Adipose tissue (tissue), 3 donors: ENCODE data around the gene ELAPOR1. TPM values are rescaled to one million over a fixed set of nuclear protein-coding genes. Genes with fewer than 3 reads are reported as not detected.

Experiments
- H3K27ac ChIP-seq: one replicate; pipeline ENCODE4 v1.5.1; 2013; ENCODE audit warnings: low read depth, low read length
- WGBS, 3 donors: extraction: QIAGEN DNeasy Blood & Tissue Kit; methylation state at CpG; one replicate each; pipeline ENCODE4 v1.1.7; 2013; 5-methylcytosine and 5-hydroxymethylcytosine counted together
- polyA plus RNA-seq, 3 donors: library from polyadenylated mRNA; stranded (reverse); fragments of 200-250 nt; gene quantifications; one replicate each; pipeline ENCODE4 v1.2.3, GENCODE V29; 2013
- donor health status: healthy with polysubstance abuse.
- donor health status: Bipolar disorder and iron deficiency.
- donor health status: healthy.

ELAPOR1 gene, protein sequence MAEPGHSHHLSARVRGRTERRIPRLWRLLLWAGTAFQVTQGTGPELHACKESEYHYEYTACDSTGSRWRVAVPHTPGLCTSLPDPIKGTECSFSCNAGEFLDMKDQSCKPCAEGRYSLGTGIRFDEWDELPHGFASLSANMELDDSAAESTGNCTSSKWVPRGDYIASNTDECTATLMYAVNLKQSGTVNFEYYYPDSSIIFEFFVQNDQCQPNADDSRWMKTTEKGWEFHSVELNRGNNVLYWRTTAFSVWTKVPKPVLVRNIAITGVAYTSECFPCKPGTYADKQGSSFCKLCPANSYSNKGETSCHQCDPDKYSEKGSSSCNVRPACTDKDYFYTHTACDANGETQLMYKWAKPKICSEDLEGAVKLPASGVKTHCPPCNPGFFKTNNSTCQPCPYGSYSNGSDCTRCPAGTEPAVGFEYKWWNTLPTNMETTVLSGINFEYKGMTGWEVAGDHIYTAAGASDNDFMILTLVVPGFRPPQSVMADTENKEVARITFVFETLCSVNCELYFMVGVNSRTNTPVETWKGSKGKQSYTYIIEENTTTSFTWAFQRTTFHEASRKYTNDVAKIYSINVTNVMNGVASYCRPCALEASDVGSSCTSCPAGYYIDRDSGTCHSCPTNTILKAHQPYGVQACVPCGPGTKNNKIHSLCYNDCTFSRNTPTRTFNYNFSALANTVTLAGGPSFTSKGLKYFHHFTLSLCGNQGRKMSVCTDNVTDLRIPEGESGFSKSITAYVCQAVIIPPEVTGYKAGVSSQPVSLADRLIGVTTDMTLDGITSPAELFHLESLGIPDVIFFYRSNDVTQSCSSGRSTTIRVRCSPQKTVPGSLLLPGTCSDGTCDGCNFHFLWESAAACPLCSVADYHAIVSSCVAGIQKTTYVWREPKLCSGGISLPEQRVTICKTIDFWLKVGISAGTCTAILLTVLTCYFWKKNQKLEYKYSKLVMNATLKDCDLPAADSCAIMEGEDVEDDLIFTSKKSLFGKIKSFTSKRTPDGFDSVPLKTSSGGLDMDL
- polyA plus RNA-seq: 10 to 100 TPM in 1 of 3 donors, 1 to 10 TPM in 1, under 1 TPM in 1; 0.79 to 71.0 (median 6.1) TPM

DNA sequence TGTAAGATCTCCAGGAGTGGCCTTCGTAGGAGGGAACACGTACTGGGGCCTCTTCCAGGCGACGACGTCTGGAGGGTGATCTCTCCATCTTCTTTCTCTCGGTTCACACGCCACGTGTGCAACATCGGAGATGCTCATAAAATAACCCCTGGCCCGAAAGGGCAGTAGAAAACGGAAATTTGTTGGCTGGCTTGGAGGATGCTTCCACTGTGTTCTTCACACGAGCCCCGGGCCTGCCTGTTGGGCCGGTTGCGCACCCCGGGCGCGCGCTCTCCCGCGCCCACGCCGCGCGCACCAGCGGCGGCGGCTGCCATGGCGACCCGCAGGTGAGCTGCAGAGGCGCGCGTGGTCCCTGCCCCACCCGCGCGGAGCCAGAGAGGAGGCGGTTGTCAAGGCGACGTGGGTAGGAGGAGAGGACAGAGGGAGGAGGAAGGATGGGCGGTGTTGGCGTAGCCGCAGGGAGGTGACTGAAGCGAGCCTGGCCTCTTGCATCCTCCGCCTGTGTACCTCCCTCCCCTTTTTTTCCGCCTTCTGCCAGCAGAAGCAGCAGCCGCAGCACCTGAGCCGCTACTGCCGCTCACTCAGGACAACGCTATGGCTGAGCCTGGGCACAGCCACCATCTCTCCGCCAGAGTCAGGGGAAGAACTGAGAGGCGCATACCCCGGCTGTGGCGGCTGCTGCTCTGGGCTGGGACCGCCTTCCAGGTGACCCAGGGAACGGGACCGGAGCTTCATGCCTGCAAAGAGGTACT, at the start of gene ELAPOR1:
ELAPOR1 (plus strand) TSS at position 526 of the 752 bp plus-strand sequence; CDS start at position 595, 69 bp downstream.
- 2% methylated on average over 53 to 56 of the region's 56 CpGs for WGBS, 3 donors
- H3K27ac ChIP-seq: no peak within 1 kb of the TSS

DNA sequence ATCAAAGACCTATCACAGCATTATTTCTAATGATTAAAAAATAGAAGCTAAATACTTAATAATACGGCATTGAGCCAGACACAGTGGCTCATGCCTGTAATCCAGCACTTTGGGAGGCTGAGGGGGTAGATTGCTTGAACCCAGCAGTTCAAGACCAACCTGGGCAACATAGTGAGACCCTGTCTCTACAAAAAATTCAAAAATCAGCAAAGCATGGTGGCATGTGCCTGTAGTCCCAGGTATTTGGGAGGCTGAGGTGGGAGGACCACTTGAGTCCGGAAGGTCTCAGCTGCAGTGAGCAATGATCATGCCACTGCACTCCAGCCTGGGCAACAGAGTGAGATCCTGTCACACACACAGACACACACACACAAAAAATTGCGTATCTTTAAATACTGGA, 48.8 kb upstream of the ELAPOR1 start:
- no peak overlapping the region for H3K27ac ChIP-seq
- WGBS, 3 donors: 86 to 97% (median 95%) methylated on average over 3 of the region's 3 CpGs

DNA sequence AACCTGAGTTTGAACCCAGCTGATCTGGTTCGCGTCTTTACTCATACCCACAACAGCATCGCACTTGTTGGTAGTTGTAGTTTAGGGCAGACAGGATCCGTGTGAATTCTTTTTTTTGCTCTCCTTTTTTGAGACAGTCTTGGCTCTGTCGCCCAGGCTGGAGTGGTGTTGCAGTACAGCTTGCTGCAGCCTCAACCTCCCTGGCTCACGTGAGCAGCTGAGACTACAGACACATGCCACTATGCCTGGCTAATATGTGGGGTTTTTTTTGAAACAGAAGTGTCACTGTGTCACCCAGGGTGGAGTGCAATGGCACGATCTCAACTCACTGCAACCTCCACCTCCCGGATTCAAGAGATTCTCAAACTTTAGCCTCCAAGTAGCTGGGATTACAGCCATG, 46.0 kb upstream of the ELAPOR1 start:
- 75 to 86% (median 84%) methylated on average over 8 of the region's 8 CpGs for WGBS, 3 donors
- no peak overlapping the region for H3K27ac ChIP-seq

DNA sequence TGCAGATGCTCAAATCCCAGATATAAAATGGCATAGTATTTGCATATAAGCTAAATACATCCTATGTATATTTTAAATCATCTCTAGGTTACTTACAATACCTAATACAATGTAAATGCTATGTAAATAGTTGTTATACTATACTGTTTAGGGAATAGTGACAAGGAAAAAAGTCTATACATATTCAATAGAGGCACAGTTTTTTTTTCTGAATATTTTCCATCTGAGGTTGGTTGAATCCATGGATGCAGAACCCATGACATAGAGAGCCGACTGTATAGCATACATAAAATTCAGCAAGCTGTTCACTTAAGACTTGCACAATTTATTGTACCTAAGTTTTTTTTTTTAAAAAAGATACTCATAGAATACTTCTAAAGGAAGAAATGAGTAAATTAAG, 44.6 kb upstream of the ELAPOR1 start:
- no peak overlapping the region for H3K27ac ChIP-seq
- WGBS, 3 donors: 77 to 92% (median 90%) methylated on average over 1 of the region's 1 CpG

DNA sequence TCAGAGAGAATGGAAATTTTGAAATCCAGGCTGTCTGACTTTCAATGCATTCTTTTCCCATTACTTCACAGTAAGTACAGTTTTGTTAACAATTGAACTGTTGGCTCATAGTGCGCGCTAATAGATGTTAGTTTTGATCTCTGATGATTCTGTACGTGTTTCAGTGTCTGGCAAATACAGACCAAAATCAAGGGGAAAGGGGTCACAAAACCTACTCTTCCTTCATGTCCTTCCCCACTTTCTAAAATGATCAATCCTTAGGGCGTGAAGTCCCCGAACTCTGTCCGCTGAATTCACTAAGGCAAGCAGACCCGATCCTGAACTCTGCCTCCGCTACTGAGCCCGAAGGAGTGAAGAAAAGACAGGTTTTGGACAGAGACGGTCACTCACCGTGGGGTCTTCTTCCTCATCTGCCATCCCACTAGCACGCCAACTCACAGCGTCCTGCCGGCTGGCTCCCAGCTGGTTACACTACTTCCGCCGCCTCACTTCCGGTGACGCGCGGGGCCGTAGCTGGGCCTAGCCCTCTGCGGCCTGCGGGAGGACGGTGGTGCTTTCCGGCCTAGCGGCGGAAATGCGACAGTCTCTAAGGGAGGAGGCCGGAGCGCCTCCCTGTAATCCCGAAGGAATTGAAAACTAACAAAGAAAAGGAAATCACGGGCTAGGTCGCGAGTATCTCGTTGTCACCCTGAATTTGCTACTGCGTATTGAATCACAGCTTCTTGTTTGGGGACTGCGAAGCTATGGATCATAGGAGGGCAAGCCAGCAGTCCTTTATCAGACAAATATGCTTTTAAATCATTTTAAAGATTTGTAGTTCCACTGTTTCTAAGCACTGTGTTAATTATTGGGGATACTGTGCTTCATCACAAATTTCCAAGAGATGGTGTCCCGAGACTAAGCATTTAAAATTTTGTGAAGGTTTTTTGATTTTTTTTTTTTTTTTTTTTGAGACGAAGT, 38.1 kb upstream of the ELAPOR1 start, which contains the start of gene TAF13:
TAF13 (minus strand) TSS at position 473 of the 960 bp plus-strand sequence; CDS start at position 417, 56 bp downstream.
- 4 to 5% (median 5%) methylated on average over 39 of the region's 39 CpGs for WGBS, 3 donors
- peak within 1 kb of the TSS; percentile 86 for H3K27ac ChIP-seq

DNA sequence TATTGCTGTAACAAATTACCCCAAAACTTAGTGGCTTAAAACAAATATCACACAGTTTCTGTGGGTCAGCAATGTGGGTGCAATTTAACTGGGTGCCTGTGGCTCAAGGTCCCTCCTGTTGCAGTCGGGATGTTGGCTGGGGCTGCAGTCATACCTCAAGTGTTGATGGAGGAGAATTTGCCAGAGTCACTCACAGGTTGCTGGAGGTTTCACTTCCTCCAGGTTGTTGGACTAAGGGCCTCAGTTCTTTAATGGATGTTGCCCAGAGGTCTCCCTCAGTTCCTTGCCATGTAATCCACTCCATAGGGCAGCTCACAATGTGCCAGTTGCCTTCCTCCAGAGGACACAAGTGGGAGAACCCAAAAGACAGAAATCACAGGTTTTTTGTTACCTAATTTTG, 35.6 kb upstream of the ELAPOR1 start:
- WGBS, 3 donors: 71 to 86% (median 84%) methylated on average over 1 of the region's 1 CpG
- H3K27ac ChIP-seq: no peak overlapping the region

DNA sequence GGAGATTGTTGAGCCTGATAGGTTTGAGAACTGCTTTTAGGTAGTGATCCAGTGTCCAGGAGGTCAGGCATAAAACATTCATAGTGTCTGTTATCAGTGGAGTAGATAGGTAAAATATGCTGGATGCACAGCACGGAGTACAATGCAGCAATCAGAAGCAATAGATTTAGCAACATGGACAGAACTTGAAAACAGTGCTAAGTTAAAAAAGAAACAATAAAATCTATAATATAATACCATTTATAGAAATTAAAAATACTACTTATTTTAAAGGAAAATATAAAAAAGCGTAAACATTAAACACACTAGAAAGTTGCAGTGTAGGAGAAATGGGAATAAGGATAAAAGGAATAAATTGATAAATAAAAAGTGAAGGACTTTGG, 34.7 kb upstream of the ELAPOR1 start:
- 90 to 98% (median 94%) methylated on average over 2 of the region's 2 CpGs for WGBS, 3 donors
- no peak overlapping the region for H3K27ac ChIP-seq

DNA sequence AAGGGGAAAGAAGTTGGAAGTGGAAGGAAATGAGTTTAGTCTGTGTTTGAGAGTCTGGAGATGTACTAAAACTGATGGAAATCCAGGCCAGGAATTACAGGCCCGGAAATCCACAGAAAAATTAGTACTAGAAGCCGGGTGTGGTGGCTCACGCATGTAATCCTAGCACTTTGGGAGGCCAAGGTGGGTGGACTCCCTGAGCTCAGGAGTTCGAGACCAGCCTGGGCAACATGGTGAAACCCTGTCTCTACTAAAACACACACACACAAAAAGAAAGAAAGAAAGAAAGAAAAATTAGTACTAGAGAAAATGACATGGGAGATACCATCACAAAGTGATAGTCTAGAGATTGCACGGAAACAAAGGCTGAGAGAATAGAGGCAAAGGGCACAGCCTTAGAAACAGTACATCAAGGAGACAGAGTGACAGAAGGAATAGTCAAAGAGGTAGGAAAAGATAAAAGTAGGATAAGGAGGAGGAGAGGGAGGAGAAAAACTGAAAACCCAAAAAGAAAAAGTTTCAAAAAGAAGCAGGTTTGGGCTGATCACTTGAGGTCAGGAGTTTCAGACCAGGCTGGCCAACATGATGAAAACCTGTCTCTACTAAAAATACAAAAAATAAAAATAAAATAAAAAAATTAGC, 33.4 kb upstream of the ELAPOR1 start:
- 70 to 88% (median 77%) methylated on average over 5 of the region's 5 CpGs for WGBS, 3 donors
- no peak overlapping the region for H3K27ac ChIP-seq

DNA sequence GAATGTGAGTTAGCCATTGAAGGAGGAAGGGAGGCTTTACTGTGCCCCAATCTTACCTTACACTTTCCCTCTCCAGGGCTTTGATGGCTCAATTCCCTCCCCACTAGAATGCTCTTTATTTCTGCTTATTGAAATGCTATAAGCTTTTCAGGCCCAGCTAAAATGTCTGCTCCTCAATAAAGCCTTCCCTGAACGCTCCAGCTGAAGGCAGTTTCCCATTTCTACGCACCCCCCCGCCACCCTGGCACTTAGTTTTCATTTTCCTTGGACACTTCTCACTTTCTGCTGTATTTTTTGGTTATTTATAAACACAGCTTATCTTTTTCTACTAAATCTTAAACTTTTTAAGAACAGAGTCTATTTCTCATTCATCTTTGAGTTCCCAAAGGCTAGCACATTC, 30.4 kb upstream of the ELAPOR1 start:
- WGBS, 3 donors: 83 to 94% (median 91%) methylated on average over 3 of the region's 3 CpGs
- no peak overlapping the region for H3K27ac ChIP-seq

DNA sequence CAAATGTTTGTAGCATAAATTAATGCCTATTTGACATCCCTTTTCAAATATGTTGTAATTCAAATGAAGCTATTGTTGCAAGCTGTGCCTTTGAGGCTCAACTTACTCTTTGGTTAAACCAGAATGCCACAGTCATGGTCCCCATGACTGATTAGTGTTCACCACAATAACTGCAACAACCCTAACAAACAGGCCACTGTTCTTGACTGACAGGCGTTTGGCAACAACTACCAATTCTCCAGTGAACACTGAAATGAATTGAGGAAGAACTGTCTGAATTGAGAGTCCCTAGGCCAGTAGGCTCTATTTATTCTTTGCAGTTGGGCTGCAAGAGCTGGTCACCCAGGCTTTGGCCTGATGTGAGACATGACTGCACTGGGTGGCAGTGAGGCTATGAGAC, 30.0 kb upstream of the ELAPOR1 start:
- WGBS, 3 donors: 42 to 47% (median 45%) methylated on average over 1 of the region's 1 CpG
- H3K27ac ChIP-seq: no peak overlapping the region

DNA sequence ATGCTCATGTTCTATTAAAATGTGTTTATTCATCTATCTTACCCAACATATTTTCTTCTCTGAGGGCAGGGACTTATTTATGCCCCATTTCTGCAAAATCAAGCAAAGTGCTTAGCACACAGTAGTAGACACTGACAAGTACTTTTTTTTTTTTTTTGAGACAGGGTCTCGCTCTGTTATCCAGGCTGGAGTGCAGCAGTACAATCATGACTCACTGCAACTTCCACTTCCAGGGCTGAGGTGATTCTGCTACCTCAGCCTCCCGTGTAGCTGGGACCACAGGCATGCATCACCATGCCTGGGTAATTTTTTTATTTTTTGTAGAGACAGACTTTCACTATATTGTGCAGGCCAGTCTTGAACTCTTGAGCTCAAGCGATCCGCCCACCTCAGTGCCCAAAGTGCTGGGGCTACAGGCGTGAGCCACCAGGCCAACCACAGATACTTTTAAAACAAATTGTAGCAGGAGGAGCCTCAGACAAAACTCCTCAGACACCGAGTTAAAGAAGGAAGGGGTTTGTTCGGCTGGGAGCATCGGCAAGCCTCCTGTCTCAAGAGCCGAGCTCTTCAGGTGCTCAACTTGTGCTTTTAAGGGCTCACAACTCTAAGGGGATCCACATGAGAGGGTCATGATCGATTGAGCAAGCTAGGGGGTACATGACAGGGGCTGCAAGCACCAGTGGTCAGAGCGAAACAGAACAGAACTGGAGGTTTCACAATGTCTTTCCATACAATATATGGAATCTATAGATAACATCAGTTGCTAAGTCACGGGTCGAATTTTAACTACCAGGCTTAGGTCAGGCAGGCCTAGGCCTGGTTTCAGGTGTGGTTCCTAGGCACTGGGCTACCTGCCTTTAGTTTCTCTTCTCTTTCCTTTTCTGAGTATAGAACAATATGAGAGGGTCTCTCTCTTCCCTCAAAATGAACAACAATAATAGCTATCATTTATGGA, 29.1 kb upstream of the ELAPOR1 start:
- WGBS, 3 donors: 78 to 87% (median 86%) methylated on average over 13 of the region's 13 CpGs
- H3K27ac ChIP-seq: no peak overlapping the region

DNA sequence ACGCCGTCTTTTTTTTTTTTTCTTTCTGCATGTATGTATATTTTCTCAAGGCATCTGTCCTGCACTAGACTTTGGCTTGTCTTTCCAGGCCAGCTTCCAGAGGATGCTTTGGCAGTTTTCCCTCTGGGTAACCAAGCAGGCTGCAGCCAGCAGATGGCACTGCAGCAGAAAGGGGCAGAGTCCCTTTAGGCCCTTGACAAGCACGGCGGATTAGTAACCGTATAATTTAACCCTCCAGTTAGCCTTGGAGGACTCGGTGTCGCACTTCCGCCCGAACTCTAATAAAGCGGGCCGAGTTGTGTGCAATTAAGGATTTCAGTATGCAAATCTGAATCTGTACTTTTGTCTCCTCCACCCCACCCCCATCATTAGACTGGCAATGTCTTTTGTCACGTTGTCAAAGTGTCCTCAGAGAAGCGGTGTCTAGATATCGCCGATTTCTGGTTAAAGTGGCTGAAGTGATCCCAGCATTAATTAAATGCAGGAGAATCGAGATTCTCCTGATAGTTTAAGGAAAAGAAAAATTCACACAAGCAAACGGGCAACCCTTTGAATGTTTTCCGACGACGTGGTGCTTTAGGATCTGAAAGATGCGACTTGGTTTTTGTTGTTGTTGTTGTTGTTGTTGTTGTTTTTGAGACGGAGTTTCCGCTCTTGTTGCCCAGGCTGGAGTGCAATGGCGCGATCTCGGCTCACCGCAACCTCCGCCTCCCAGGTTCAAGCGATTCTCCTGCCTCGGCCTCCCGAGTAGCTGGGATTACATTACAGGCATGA, 24.5 kb upstream of the ELAPOR1 start:
- 47 to 78% (median 68%) methylated on average over 31 of the region's 31 CpGs for WGBS, 3 donors
- no peak overlapping the region for H3K27ac ChIP-seq

DNA sequence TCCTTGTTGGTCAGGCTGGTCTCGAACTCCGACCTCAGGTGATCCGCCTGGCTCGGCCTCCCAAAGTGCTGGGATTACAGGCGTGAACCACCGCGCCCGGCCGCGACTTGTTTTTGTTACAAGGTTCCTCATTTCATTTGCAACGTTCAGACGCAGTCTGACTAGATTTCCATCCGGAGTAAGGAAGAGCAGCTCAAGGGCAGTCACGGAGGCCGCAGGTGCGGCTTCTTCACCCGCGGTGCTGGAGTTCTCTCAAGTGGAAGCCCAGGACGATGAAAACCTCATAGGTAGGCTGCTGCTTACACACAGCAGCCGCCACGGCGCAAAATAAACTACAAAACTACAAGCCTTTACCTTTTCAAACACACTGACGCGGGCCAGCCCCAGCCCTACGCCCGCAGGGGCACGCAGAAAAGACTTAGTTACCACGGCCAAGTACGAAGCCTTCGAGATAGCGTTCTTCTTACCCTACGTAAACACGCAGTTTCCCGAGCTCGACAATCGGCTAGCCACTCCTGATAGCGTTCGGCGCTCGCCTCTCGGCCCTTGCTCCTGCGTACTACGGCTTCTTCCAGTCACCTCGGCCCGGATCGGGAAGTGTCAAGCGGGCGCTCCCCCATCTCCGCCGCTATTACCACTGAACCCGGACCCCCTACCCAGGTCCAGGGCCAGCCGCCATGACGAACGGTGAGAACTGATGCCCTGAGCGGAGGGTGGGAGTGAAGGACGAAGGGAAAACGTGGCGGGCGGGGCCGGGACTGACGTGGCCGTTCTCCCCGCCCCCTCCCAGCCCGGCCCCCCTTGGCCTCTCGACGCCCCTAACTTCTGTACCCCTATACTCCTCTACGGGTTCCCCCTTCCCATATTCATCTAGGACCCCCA, 23.5 kb upstream of the ELAPOR1 start, which contains the start of gene TMEM167B:
TMEM167B (plus strand) TSS at position 569 of the 882 bp plus-strand sequence; CDS start at position 678, 109 bp downstream.
- 2 to 3% (median 3%) methylated on average over 63 to 67 of the region's 67 CpGs for WGBS, 3 donors
- H3K27ac ChIP-seq: peak within 1 kb of the TSS; percentile 75
